K562 (cell line): Measurements from ENCODE around the gene PCK2. TPM values are rescaled to one million over a fixed set of nuclear protein-coding genes. Genes with fewer than 3 reads are reported as not detected.

Source experiments
- ARID4B ChIP-seq: sonication (generic); formaldehyde crosslinking; IDR thresholded peaks from 2 replicates; pipeline ENCODE4 v1.8.0; 2022; ENCODE audit warnings: mild to moderate bottlenecking, missing genetic modification reagents
- BHLHE40 ChIP-seq: IDR thresholded peaks from 2 replicates; pipeline ENCODE4 v1.6.1; 2011; ENCODE audit warnings: low read length, improper control_type of control experiment
- CHAMP1 ChIP-seq: fragments of 450-650 bp; IDR thresholded peaks from 2 replicates; pipeline ENCODE4 v1.6.1; 2016; ENCODE audit warnings: mild to moderate bottlenecking
- CREB1 ChIP-seq, 2 experiments: sonication (generic) in 1 of 2; formaldehyde crosslinking in 1 of 2; IDR thresholded peaks; 2 replicates each; pipeline versions ENCODE4 v1.6.1 to v1.8.0; 2012 to 2022; ENCODE audit warnings: inconsistent platforms in 1 of 2, mild to moderate bottlenecking in 1 of 2, missing genetic modification reagents in 1 of 2, moderate library complexity in 1 of 2
- GATAD2B ChIP-seq: fragments of 450-650 bp; IDR thresholded peaks from 2 replicates; pipeline ENCODE4 v1.6.1; 2017; ENCODE audit warnings: mild to moderate bottlenecking, borderline replicate concordance
- HNRNPH1 ChIP-seq: fragments of 200-400 bp; formaldehyde crosslinking; optimal IDR thresholded peaks from 2 replicates; pipeline ENCODE3; 2017; ENCODE audit warnings: low read depth, mild to moderate bottlenecking, low read length, moderate library complexity
- MCM5 ChIP-seq: fragments of 450-650 bp; IDR thresholded peaks from 2 replicates; pipeline ENCODE4 v1.6.1; 2016; ENCODE audit warnings: low read depth
- NR1H2 ChIP-seq: sonication (generic); formaldehyde crosslinking; IDR thresholded peaks from 2 replicates; pipeline ENCODE4 v1.4.0; 2020; ENCODE audit warnings: mild to moderate bottlenecking, missing genetic modification reagents
- PTRF ChIP-seq: fragments of 450-650 bp; IDR thresholded peaks from 2 replicates; pipeline ENCODE4 v1.6.1; 2016; ENCODE audit warnings: mild to moderate bottlenecking, missing genetic modification characterization, missing compliant biosample characterization
- RB1 ChIP-seq: fragments of 450-650 bp; IDR thresholded peaks from 2 replicates; pipeline ENCODE4 v1.6.1; 2017; ENCODE audit warnings: low read depth, mild to moderate bottlenecking
- RFX5 ChIP-seq: IDR thresholded peaks from 2 replicates; pipeline ENCODE4 v1.6.1; 2011; ENCODE audit warnings: low read depth, mild to moderate bottlenecking, improper control_type of control experiment, low read length
- SMC3 ChIP-seq: conservative IDR thresholded peaks from 2 replicates; pipeline ENCODE4 v1.6.1; 2011; ENCODE audit warnings: low read depth, low read length, improper control_type of control experiment; ENCODE audit not compliant: insufficient read depth
- THAP12 ChIP-seq: fragments of 250-450 bp; sonication (Bioruptor Pico); IDR thresholded peaks from 2 replicates; pipeline ENCODE4 v1.9.0; 2021; ENCODE audit warnings: mild to moderate bottlenecking, inconsistent platforms
- ZBTB8A ChIP-seq: fragments of 450-650 bp; IDR thresholded peaks from 2 replicates; pipeline ENCODE4 v1.6.1; 2018; ENCODE audit warnings: mild to moderate bottlenecking, moderate library complexity; ENCODE audit not compliant: partially characterized antibody
- ZFP36 ChIP-seq: fragments of 150-350 bp; IDR thresholded peaks from 2 replicates; pipeline ENCODE4 v1.6.1; 2018; ENCODE audit warnings: low read length, low read depth; ENCODE audit not compliant: partially characterized antibody
- ZKSCAN8 ChIP-seq: fragments of 200-800 bp; sonication (Bioruptor generic); IDR thresholded peaks from 2 replicates; pipeline ENCODE4 v1.6.1; 2016; ENCODE audit warnings: missing genetic modification characterization, missing compliant biosample characterization
- ZNF589 ChIP-seq: fragments of 200-800 bp; sonication (Bioruptor generic); IDR thresholded peaks from 2 replicates; pipeline ENCODE4 v1.6.1; 2016; ENCODE audit warnings: low read depth, missing genetic modification characterization, missing compliant biosample characterization
- ZNF695 ChIP-seq: fragments of 450-650 bp; formaldehyde crosslinking; IDR thresholded peaks from 2 replicates; pipeline ENCODE4 v1.4.0; 2020; ENCODE audit warnings: mild to moderate bottlenecking, moderate library complexity
- ZNF830 ChIP-seq: fragments of 250-450 bp; sonication (Bioruptor Pico); IDR thresholded peaks from 2 replicates; pipeline ENCODE4 v1.5.0; 2021; ENCODE audit warnings: mild to moderate bottlenecking
- polyA plus RNA-seq, 8 experiments: library from polyadenylated mRNA; depleted of rRNA in 4 of 8; stranded (reverse) in 5 of 8; unstranded in 3 of 8; fragments of >200 nt; fragmentation: Nextera tagmentation in 2 of 8; fragmentation: Illumina TruSeq in 1 of 8; extraction: Ambion mirVana in 2 of 8; extraction: Trizol in 1 of 8; gene quantifications; 2 replicates each; pipeline versions ENCODE4 v1.2.1 to v1.2.3, GENCODE V29; 2011 to 2014; ENCODE audit warnings: inconsistent platforms in 1 of 8, missing spikeins in 1 of 8
- total RNA-seq, 7 experiments: library from RNA; depleted of rRNA in 6 of 7; stranded (reverse); fragments of >200 nt in 6 of 7; fragmentation: Illumina TruSeq in 2 of 7; extraction: Trizol in 2 of 7; gene quantifications; 2 replicates each; pipeline versions ENCODE4 v1.2.1 to v1.2.3, GENCODE V29; 2011 to 2021; ENCODE audit warnings: low replicate concordance in 1 of 7

The PCK2 gene
- total and polyA plus RNA-seq, 9 of the 15 experiments (the other 6 are each of a cell fraction or from before 2014, with no cell fraction given) = 3.3 to 60.9 (median 30.4) TPM

GRCh38 chr14:24135834-24136683 lies 41.9 kb downstream of the PCK2 start, which contains the start of gene PSME1 (continued):
- peak; percentile 88 for TF ChIP-seq ARID4B (CRISPR knock-in tag)
- no peak for TF ChIP-seq RFX5
- no peak for TF ChIP-seq SMC3
- TF ChIP-seq HNRNPH1 = no peak
- TF ChIP-seq CHAMP1 = no peak
- no peak for TF ChIP-seq PTRF (tag)
- no peak for TF ChIP-seq BHLHE40
- TF ChIP-seq ZNF695 = no peak
- TF ChIP-seq MCM5 = no peak
- no peak for TF ChIP-seq ZBTB8A
- no peak for TF ChIP-seq ZFP36
- no peak for TF ChIP-seq THAP12 (CRISPR knock-in tag)
- TF ChIP-seq NR1H2 (CRISPR knock-in tag) = no peak
- no peak for TF ChIP-seq GATAD2B
- no peak for TF ChIP-seq ZKSCAN8 (CRISPR knock-in tag)
- TF ChIP-seq ZNF589 = no peak
- TF ChIP-seq CREB1 (IDR thresholded peaks at IDR 0.05) = no peak
- TF ChIP-seq CREB1 (CRISPR knock-in tag; IDR thresholded peaks at IDR 0.05) = no peak
- TF ChIP-seq ZNF830 = no peak
- TF ChIP-seq RB1 = peak; percentile 33; the same call in 1 of the 2 replicates
